SK-N-SH (cell line): ENCODE results near the gene ZNF526.
A peak's percentile ranks its signal among the peaks of the same experiment; 100 is the strongest.

Experiments used
- CTCF ChIP-seq: fragments of 200-600 bp; sonication (generic); IDR thresholded peaks from 2 replicates; pipeline ENCODE4 v1.6.1; 2017; ENCODE audit warnings: antibody characterized with exemption, mild to moderate bottlenecking, moderate library complexity
- EZH2phosphoT487 ChIP-seq: fragments of 200-600 bp; sonication (generic); IDR thresholded peaks from 2 replicates; pipeline ENCODE4 v1.6.1; 2017; ENCODE audit warnings: low read depth, mixed run types, mild to moderate bottlenecking, antibody characterized with exemption, moderate library complexity, borderline replicate concordance
- FOXJ3 ChIP-seq: sonication (generic); formaldehyde crosslinking; IDR thresholded peaks from 2 replicates; pipeline ENCODE4 v1.5.1; 2020; ENCODE audit warnings: mild to moderate bottlenecking, missing genetic modification reagents
- MAX ChIP-seq: IDR thresholded peaks from 2 replicates; pipeline ENCODE4 v1.4.0; 2012; ENCODE audit warnings: low read depth
- MEF2A ChIP-seq: IDR thresholded peaks from 2 replicates; pipeline ENCODE4 v1.4.0; 2012; ENCODE audit warnings: low read depth, borderline replicate concordance
- POLR2AphosphoS5 ChIP-seq: IDR thresholded peaks from 2 replicates; pipeline ENCODE4 v1.6.1; 2012; ENCODE audit warnings: low read depth, low read length
- RCOR1 ChIP-seq: fragments of 150-350 bp; IDR thresholded peaks from 2 replicates; pipeline ENCODE4 v1.6.1; 2017; ENCODE audit warnings: antibody characterized with exemption, low read length
- REST ChIP-seq: IDR thresholded peaks from 2 replicates; pipeline ENCODE4 v1.6.1; 2012; ENCODE audit warnings: mild to moderate bottlenecking, low read depth, low read length, moderate library complexity
- TAF1 ChIP-seq: IDR thresholded peaks from 2 replicates; pipeline ENCODE4 v1.6.1; 2012; ENCODE audit warnings: low read depth, mild to moderate bottlenecking, low read length, moderate library complexity, borderline replicate concordance
- ZBTB33 ChIP-seq: IDR thresholded peaks from 2 replicates; pipeline ENCODE4 v1.4.0; 2012; ENCODE audit warnings: low read depth, borderline replicate concordance

- TF ChIP-seq CTCF (peak; percentile 89), POLR2AphosphoS5 (no peak), MEF2A (no peak), RCOR1 (no peak), FOXJ3 (no peak), ZBTB33 (no peak), TAF1 (no peak), REST (0 out of 2 replicates have a peak, but pooled peaks have one; percentile 21), MAX (no peak), EZH2phosphoT487 (no peak)
Observed at GRCh38 chr19:42184401-42184861, 35.7 kb upstream of the ZNF526 start.
